Breast epithelium (tissue), 4 donors: Measurements from ENCODE around the gene WHAMM. TPM values are rescaled to one million over a fixed set of nuclear protein-coding genes. Genes with fewer than 3 reads are reported as not detected.

Experiments used
- DNase-seq, 2 donors: peaks; one replicate each; pipeline ENCODE4 v3.0.0-alpha.2; 2019; ENCODE audit warnings: low spot score in 2 of 2
- H3K27ac ChIP-seq, 2 donors: fragments of 200-600 bp; sonication (generic) in 1 of 2; one replicate each; pipeline ENCODE4 v1.5.1; 2016 to 2019; ENCODE audit warnings: mild to moderate bottlenecking in 1 of 2
- H3K27me3 ChIP-seq, 2 donors: fragments of 200-600 bp; sonication (generic) in 1 of 2; one replicate each; pipeline versions ENCODE4 v1.5.1 to v1.6.0; 2017 to 2019; ENCODE audit warnings: control low read depth in 1 of 2, mild to moderate bottlenecking in 1 of 2
- H3K36me3 ChIP-seq: fragments of 200-600 bp; one replicate; pipeline ENCODE4 v1.5.1; 2019
- H3K4me1 ChIP-seq, 2 donors: fragments of 200-600 bp; sonication (generic); one replicate each; pipeline ENCODE4 v1.5.1; 2016 to 2019; ENCODE audit warnings: control low read depth in 1 of 2
- H3K4me3 ChIP-seq, 3 donors: fragments of 200-600 bp; sonication (generic); 1 replicate in 2 of 3; 2 replicates in 1 of 3; pipeline ENCODE4 v1.5.1; 2016 to 2019; ENCODE audit warnings: mild to moderate bottlenecking in 3 of 3, moderate library complexity in 2 of 3
- H3K9me3 ChIP-seq, 2 donors: fragments of 200-600 bp; sonication (generic) in 1 of 2; one replicate each; pipeline ENCODE4 v1.5.1; 2016 to 2019; ENCODE audit warnings: control low read depth in 1 of 2
- CTCF ChIP-seq, 3 donors: fragments of 450-650 bp; IDR thresholded peaks; one replicate each; pipeline ENCODE4 v1.5.1; 2016 to 2017; ENCODE audit warnings: antibody characterized with exemption in 3 of 3, mild to moderate bottlenecking in 3 of 3, moderate library complexity in 3 of 3
- POLR2A ChIP-seq: fragments of 450-650 bp; IDR thresholded peaks from one replicate; pipeline ENCODE4 v1.6.1; 2016; ENCODE audit warnings: antibody characterized with exemption, mild to moderate bottlenecking, moderate library complexity
- POLR2AphosphoS5 ChIP-seq, 3 donors: sonication (generic); formaldehyde crosslinking; IDR thresholded peaks; one replicate each; pipeline ENCODE4 v1.6.1; 2017; ENCODE audit warnings: antibody characterized with exemption in 3 of 3
- intact Hi-C: fragments of 100-400 bp; cut with DNase I; formaldehyde crosslinking; loops from one replicate; pipeline ENCODE4 v1.15.1; 2023; ENCODE audit warnings: low total_unique reads
- total RNA-seq, 3 donors: library from RNA; depleted of rRNA; stranded (reverse); fragments of >200 nt; gene quantifications; one replicate each; pipeline ENCODE4 v1.1.0, GENCODE V29; 2016

The WHAMM gene
- total RNA-seq, 3 donors from 2014 or later, result 10.8 to 12.9 (median 11.0) TPM

GRCh38 chr15:82874961-82875360 is 65.5 kb downstream of the WHAMM start:
- H3K36me3 ChIP-seq, result no peaks in the 10 kb centered on the region
- no peak for DNase-seq
- no peaks in the 10 kb centered on the region for H3K9me3 ChIP-seq
- no peak overlapping the region for H3K27ac ChIP-seq
- no peaks in the 10 kb centered on the region for H3K4me1 ChIP-seq
- no peak for TF ChIP-seq CTCF (IDR thresholded peaks at IDR 0.05)
- no peak for TF ChIP-seq POLR2AphosphoS5 (IDR thresholded peaks at IDR 0.05)
- no peak for TF ChIP-seq POLR2A
- no peak overlapping the region for H3K4me3 ChIP-seq
- no peaks in the 10 kb centered on the region for H3K27me3 ChIP-seq
- intact Hi-C loops, result no loop called here

GRCh38 chr15:82875411-82876003 is 66.1 kb downstream of the WHAMM start:
- TF ChIP-seq POLR2A, result no peak
- no peak for TF ChIP-seq CTCF (IDR thresholded peaks at IDR 0.05)
- no peak for TF ChIP-seq POLR2AphosphoS5 (IDR thresholded peaks at IDR 0.05)
- no peaks in the 10 kb centered on the region for H3K9me3 ChIP-seq
- H3K27me3 ChIP-seq, result no peaks in the 10 kb centered on the region
- no peak for DNase-seq
- H3K27ac ChIP-seq, result no peak overlapping the region
- H3K4me1 ChIP-seq, result no peaks in the 10 kb centered on the region
- no peaks in the 10 kb centered on the region for H3K36me3 ChIP-seq
- no peak overlapping the region for H3K4me3 ChIP-seq
- intact Hi-C loops, result no loop called here

- Histone ChIP-seq H3K9me3 (no peaks in the 10 kb centered on the region), H3K27ac (no peak overlapping the region), H3K4me3 (no peak overlapping the region), H3K36me3 (no peaks in the 10 kb centered on the region), H3K27me3 (no peaks in the 10 kb centered on the region), H3K4me1 (no peaks in the 10 kb centered on the region)
- TF ChIP-seq POLR2AphosphoS5 (IDR thresholded peaks at IDR 0.05), result no peak
- TF ChIP-seq CTCF (IDR thresholded peaks at IDR 0.05), result no peak
- TF ChIP-seq POLR2A, result no peak
- intact Hi-C loops, result no loop called here
- no peak for DNase-seq
Measured at GRCh38 chr15:82877825-82878224, 68.4 kb downstream of the WHAMM start.

GRCh38 chr15:82878325-82878724 is 68.9 kb downstream of the WHAMM start:
- no peak overlapping the region for H3K27ac ChIP-seq
- TF ChIP-seq POLR2AphosphoS5 (IDR thresholded peaks at IDR 0.05) (no peak), CTCF (IDR thresholded peaks at IDR 0.05) (no peak), POLR2A (no peak)
- H3K36me3 ChIP-seq, result no peaks in the 10 kb centered on the region
- DNase-seq, result no peak
- H3K4me1 ChIP-seq, result no peaks in the 10 kb centered on the region
- H3K4me3 ChIP-seq, result no peak overlapping the region
- intact Hi-C loops, result no loop called here
- no peaks in the 10 kb centered on the region for H3K9me3 ChIP-seq
- no peaks in the 10 kb centered on the region for H3K27me3 ChIP-seq

GRCh38 chr15:82880704-82881103 is 71.3 kb downstream of the WHAMM start:
- intact Hi-C loops, result no loop called here
- no peaks in the 10 kb centered on the region for H3K27me3 ChIP-seq
- no peaks in the 10 kb centered on the region for H3K4me1 ChIP-seq
- no peak for TF ChIP-seq CTCF (IDR thresholded peaks at IDR 0.05)
- TF ChIP-seq POLR2A, result no peak
- TF ChIP-seq POLR2AphosphoS5 (IDR thresholded peaks at IDR 0.05), result no peak
- no peak overlapping the region for H3K27ac ChIP-seq
- H3K9me3 ChIP-seq, result no peaks in the 10 kb centered on the region
- no peaks in the 10 kb centered on the region for H3K36me3 ChIP-seq
- no peak for DNase-seq
- no peak overlapping the region for H3K4me3 ChIP-seq
